Uterus (tissue), 2 donors: Measurements from ENCODE around the gene USB1.

Source experiments
- CTCF ChIP-seq, 4 experiments: fragments of 200-600 bp in 2 of 4; fragments of 450-650 bp in 2 of 4; sonication (generic) in 2 of 4; IDR thresholded peaks; one replicate each; pipeline ENCODE4 v1.5.1; 2016 to 2019; ENCODE audit warnings: antibody characterized with exemption in 4 of 4, mild to moderate bottlenecking in 2 of 4, moderate library complexity in 1 of 4
- POLR2A ChIP-seq, 2 donors: fragments of 450-650 bp; IDR thresholded peaks; one replicate each; pipeline ENCODE4 v1.6.1; 2016; ENCODE audit warnings: antibody characterized with exemption in 2 of 2, mild to moderate bottlenecking in 1 of 2, moderate library complexity in 1 of 2

GRCh38 chr16:58028541-58029070 lies 27.4 kb downstream of the USB1 start:
- TF ChIP-seq POLR2A (IDR thresholded peaks at IDR 0.05): no peak
- TF ChIP-seq CTCF (IDR thresholded peaks at IDR 0.05): no peak
